ENCODE results near the gene MALT1.

- TF ChIP-seq CTCF (conservative IDR thresholded peaks at IDR 0.05; ENCODE audit: low read depth in 2 of 2) (no peak), CREB1 (CRISPR knock-in tag; IDR thresholded peaks at IDR 0.05; ENCODE audit: low read depth) (no peak)
- TF ChIP-seq, protein P1, sequence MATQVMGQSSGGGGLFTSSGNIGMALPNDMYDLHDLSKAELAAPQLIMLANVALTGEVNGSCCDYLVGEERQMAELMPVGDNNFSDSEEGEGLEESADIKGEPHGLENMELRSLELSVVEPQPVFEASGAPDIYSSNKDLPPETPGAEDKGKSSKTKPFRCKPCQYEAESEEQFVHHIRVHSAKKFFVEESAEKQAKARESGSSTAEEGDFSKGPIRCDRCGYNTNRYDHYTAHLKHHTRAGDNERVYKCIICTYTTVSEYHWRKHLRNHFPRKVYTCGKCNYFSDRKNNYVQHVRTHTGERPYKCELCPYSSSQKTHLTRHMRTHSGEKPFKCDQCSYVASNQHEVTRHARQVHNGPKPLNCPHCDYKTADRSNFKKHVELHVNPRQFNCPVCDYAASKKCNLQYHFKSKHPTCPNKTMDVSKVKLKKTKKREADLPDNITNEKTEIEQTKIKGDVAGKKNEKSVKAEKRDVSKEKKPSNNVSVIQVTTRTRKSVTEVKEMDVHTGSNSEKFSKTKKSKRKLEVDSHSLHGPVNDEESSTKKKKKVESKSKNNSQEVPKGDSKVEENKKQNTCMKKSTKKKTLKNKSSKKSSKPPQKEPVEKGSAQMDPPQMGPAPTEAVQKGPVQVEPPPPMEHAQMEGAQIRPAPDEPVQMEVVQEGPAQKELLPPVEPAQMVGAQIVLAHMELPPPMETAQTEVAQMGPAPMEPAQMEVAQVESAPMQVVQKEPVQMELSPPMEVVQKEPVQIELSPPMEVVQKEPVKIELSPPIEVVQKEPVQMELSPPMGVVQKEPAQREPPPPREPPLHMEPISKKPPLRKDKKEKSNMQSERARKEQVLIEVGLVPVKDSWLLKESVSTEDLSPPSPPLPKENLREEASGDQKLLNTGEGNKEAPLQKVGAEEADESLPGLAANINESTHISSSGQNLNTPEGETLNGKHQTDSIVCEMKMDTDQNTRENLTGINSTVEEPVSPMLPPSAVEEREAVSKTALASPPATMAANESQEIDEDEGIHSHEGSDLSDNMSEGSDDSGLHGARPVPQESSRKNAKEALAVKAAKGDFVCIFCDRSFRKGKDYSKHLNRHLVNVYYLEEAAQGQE (IDR thresholded peaks at IDR 0.05; ENCODE audit: unreplicated experiment), result no peak
Observed at GRCh38 chr18:58637946-58638345, 33.3 kb upstream of the MALT1 start.
